Measurements from ENCODE around the gene JAZF1. TPM values are rescaled to one million over a fixed set of nuclear protein-coding genes. Genes with fewer than 3 reads are reported as not detected.

Gene JAZF1
- total RNA-seq, 1 donor from 2014 or later, result 3.1 TPM

DNA sequence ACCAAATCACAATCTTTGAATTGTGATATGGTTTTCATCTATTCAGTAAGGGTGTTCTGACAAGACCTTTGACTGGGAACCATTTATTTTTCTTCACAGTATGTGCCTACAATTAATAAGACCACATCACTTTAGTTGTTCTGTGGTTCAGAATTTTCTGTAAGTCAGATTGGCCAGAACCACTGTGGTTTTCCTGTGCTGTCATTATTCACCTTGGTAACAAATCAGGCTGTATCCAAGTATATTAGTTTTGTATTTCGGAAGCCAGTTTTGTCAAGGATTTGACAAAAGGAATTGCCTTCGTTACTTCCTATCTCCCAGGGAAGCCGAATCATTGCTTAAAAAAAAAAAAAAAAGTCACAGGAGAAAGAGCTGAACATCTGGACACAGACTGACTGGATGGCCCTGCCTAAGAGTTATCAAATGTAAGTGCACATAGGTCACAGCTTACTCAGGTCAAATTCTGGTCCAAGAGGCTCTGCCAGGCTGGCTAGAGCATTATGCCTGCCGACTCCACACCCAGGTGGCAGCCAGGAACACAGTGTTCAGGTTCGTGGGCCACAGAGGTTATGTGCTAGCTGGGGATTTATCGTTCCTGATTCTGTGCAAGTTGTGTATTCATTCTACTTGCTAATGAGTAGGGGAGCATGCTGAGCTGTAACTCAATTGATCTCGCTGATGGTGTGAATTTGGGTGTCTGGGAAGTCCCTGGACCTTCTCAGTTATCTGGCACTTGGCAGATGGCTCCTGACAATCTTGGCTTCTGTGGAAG, 175.3 kb downstream of the JAZF1 start:
- H3K9me3 Mint-ChIP-seq, result no peaks in the 10 kb centered on the region
- TF ChIP-seq, protein P1, sequence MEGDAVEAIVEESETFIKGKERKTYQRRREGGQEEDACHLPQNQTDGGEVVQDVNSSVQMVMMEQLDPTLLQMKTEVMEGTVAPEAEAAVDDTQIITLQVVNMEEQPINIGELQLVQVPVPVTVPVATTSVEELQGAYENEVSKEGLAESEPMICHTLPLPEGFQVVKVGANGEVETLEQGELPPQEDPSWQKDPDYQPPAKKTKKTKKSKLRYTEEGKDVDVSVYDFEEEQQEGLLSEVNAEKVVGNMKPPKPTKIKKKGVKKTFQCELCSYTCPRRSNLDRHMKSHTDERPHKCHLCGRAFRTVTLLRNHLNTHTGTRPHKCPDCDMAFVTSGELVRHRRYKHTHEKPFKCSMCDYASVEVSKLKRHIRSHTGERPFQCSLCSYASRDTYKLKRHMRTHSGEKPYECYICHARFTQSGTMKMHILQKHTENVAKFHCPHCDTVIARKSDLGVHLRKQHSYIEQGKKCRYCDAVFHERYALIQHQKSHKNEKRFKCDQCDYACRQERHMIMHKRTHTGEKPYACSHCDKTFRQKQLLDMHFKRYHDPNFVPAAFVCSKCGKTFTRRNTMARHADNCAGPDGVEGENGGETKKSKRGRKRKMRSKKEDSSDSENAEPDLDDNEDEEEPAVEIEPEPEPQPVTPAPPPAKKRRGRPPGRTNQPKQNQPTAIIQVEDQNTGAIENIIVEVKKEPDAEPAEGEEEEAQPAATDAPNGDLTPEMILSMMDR (conservative IDR thresholded peaks at IDR 0.05), result no peak
- no peak for DNase-seq (ENCODE audit: low read depth, low spot score)
- H3K4me3 Mint-ChIP-seq, result no peak overlapping the region
- no peaks in the 10 kb centered on the region for H3K36me3 Mint-ChIP-seq (ENCODE audit: low read depth)
- no peaks in the 10 kb centered on the region for H3K4me1 Mint-ChIP-seq
- peaks cover 5% of the 10 kb centered on the region for H3K27me3 Mint-ChIP-seq (ENCODE audit: low read depth)
- H3K27ac Mint-ChIP-seq (ENCODE audit: unreplicated experiment), result no peak overlapping the region

- TF ChIP-seq, protein P1 (conservative IDR thresholded peaks at IDR 0.05), result no peak
- Mint-ChIP-seq H3K27ac (ENCODE audit: unreplicated experiment) (no peak overlapping the region), H3K4me1 (no peaks in the 10 kb centered on the region), H3K36me3 (ENCODE audit: low read depth) (no peaks in the 10 kb centered on the region), H3K4me3 (no peak overlapping the region), H3K27me3 (ENCODE audit: low read depth) (no peaks in the 10 kb centered on the region), H3K9me3 (no peaks in the 10 kb centered on the region)
- DNase-seq (ENCODE audit: low read depth, low spot score), result no peak
Observed at GRCh38 chr7:28003408-28003807, 177.2 kb downstream of the JAZF1 start.

GRCh38 chr7:28002638-28003037, 178.0 kb downstream of the JAZF1 start:
- Mint-ChIP-seq H3K27ac (ENCODE audit: unreplicated experiment) (no peak overlapping the region), H3K9me3 (no peaks in the 10 kb centered on the region), H3K4me1 (no peaks in the 10 kb centered on the region), H3K4me3 (no peak overlapping the region), H3K36me3 (ENCODE audit: low read depth) (no peaks in the 10 kb centered on the region), H3K27me3 (ENCODE audit: low read depth) (no peaks in the 10 kb centered on the region)
- no peak for DNase-seq (ENCODE audit: low read depth, low spot score)
- TF ChIP-seq, protein P1 (conservative IDR thresholded peaks at IDR 0.05), result no peak

DNA sequence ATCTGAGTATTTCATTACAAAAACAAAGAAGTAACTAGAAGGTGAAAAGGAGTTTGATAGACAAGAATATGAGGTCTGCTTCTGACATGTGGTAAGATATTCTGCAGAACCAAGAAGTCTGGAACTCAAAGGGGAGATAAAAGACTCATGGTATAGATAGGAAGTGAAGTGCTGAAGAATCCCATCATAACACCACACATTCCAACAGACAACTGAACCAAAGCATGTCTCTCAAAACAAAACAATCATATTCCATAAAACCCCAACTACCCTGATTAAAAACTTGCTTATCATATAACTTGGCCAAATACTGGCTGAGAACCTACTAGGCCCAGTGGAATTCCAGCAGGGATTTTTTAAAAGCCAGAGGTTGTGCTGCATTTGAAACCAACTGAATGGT, 178.7 kb downstream of the JAZF1 start:
- Mint-ChIP-seq H3K27me3 (ENCODE audit: low read depth) (no peaks in the 10 kb centered on the region), H3K4me1 (no peaks in the 10 kb centered on the region), H3K36me3 (ENCODE audit: low read depth) (no peaks in the 10 kb centered on the region), H3K27ac (ENCODE audit: unreplicated experiment) (no peak overlapping the region), H3K4me3 (no peak overlapping the region), H3K9me3 (no peaks in the 10 kb centered on the region)
- TF ChIP-seq, protein P1 (conservative IDR thresholded peaks at IDR 0.05), result no peak
- no peak for DNase-seq (ENCODE audit: low read depth, low spot score)

- no peak for DNase-seq (ENCODE audit: low read depth, low spot score)
- Mint-ChIP-seq H3K9me3 (no peaks in the 10 kb centered on the region), H3K4me3 (no peak overlapping the region), H3K27me3 (ENCODE audit: low read depth) (no peaks in the 10 kb centered on the region), H3K27ac (ENCODE audit: unreplicated experiment) (no peak overlapping the region), H3K36me3 (ENCODE audit: low read depth) (no peaks in the 10 kb centered on the region), H3K4me1 (no peaks in the 10 kb centered on the region)
- TF ChIP-seq, protein P1 (conservative IDR thresholded peaks at IDR 0.05), result no peak
Observed at GRCh38 chr7:27999829-28000228, 180.8 kb downstream of the JAZF1 start.
